GM11168 (cell line): ENCODE measurements around the gene NDFIP2.
"Not testable (repeated sequence)": the region's sequence is repeated elsewhere in the genome, so short reads cannot be mapped to it uniquely, and the experiment has no call there.

ENCODE experiments used
- in situ Hi-C: fragments of 300-500 bp; cut with MboI; formaldehyde crosslinking; loops from one replicate; pipeline ENCODE4 v1.12.0; 2022; ENCODE audit warnings: low sequenced_read_pairs; ENCODE audit not compliant: unreplicated experiment

NDFIP2 gene

DNA sequence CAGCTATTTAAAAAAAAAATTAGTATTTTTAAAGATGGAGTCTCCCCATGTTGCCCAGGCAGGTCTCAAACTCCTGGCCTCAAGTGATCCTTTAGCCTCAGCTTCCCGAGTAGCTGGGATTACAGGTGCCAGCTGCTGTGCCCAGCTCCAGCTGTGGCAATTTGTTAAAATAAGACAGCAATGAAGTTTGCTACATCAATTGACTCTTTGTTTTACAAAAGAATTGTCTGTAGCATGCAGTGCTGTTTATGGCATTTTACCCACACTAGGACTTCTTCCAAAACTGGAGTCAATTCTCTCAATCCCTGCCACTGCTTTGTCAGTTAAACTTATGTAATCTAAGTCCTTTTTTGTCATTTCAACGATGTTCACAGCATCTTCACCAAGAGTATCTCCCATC lies 49.3 kb downstream of the NDFIP2 start:
- in situ Hi-C loops: no loop called here

DNA sequence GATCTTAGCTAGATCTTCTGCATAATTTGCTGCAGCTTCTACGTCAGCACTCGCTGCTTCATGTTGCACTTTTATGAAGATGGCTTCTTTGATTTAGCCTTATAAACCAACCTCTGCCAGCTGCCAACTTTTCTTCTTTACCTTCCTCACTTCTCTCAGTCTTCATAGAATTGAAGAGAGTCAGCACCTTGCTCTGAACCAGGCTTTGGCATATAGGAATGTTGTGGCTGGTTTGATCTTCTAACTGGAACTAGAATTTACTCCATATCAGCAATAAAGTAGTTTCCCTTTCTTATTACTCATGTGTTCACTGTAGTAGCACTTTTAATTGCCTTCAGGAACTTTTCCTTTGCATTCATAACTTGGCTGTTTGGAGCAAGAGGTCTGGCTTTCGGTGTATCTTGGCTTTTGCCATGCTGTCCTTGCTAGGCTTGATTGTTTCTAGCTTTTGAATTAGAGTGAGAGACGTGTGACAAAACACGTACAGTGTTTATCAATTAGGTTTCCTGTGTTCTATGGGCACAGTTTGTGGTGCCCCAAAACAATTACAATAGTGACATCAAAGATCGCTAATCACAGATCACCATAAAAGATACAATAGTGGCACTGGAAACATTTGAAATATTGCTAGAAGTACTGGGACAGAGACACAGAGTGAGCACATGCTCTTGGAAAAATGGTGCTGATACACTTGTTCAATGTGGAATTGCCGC lies 50.7 kb downstream of the NDFIP2 start:
- in situ Hi-C loops: no loop called here

DNA sequence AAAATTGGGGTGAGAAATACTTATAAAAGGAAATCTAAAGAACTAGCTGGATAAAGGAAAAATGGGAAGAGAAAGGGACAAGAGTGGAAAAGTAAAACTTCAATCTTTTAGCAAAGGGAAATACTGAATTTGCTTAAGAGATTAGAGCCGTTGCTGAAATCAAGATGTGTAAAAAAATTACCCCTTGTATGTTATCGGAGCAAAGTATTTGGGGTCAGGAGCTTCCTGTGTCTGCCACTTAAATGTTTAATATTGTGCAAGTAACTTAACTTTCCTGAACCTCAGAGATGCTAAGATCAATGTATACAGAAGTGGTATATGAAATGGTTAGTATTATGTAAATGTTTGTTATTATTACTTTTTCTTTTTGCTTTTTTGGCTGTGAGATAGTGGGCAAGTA lies 51.6 kb downstream of the NDFIP2 start:
- in situ Hi-C loops: no loop called here

DNA sequence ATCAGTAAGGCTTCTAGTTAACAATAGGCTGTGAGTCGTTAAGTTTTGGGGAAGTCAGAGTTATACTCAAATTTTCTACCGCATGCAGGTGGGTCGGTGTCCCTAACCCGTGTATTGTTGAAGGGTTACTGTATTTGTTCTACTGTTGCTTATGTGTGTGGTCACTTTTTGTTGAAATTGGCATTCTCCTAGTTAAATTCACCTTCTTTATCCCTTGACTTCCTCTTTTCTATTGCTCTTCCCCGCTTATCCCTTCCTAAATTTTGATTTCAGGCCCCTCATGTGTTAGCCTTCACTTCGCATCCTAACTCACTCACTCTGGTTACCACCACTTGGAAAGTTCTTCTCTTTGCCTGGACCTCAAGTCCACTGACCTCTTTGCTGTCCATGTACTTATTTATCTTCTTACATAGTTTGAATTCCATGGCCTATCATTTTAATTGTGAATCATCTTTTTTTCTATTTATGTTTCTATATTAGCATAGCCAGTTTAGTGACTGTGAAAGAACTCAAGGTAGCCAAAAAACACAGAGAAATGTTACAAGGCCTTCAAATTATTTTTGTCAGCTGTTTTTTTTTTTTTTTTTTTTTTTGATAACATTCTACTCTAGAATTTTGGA lies 52.9 kb downstream of the NDFIP2 start:
- in situ Hi-C loops: no loop called here

DNA sequence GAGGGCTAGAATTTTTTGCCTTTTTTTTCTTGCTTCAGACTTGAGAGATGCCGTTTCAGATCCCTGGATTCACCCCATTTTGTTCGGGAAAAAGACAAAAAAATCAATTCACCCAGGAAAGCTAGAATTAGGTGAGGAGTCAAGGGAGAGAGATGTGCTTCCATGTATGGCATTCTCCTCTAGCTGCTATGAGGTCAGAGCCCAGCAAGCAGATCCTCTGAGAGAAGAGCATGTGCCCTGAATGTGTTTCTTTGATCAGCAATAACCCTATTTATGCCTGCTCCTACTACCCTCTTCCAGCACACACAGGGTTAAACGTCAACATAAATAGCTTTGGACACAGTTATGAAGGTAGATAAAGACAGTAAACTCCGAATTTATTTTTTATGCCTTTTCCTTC lies 53.6 kb downstream of the NDFIP2 start:
- in situ Hi-C loops: no loop called here

DNA sequence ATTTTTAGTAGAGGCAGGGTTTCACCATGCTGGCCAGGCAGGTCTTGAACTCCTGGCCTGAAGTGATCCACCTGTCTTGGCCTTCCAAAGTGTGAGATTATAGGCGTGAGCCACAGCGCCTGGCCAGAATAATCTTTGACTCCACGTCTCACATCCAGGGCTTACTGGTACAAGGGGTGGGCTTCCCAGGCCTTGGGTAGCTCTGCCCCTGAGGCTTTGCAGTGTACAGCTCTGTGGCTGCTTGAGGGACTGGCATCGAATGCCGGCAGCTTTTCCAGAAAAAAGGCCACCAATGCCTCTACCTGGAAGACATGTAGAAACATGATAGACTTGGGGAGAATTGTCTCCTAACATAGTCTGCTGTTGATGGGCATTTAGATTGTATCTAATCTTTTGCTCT lies 57.8 kb downstream of the NDFIP2 start:
- in situ Hi-C loops: no loop called here

DNA sequence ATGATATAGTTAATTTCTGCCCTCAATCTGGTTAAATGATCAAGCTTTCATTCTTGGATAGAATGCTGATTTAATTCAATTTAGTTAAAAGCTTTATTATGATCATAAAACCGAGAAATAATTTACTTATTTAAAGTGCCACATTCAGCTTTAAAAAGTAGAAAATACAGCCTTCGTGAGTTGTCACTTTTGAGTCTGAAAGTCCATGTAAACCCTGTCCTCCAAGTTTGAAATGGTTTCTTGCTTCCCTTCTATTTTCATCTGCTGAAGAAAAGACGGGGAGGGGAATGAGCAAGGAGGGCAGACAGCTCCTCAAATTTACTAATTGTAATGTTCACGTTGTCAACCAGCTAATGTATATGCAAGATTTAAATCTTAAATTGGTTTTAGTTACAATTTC lies 59.5 kb downstream of the NDFIP2 start:
- in situ Hi-C loops: loop anchor here (5.0 kb wide), 1 partner anchor 118 kb away; no protein-coding TSS in a partner anchor

DNA sequence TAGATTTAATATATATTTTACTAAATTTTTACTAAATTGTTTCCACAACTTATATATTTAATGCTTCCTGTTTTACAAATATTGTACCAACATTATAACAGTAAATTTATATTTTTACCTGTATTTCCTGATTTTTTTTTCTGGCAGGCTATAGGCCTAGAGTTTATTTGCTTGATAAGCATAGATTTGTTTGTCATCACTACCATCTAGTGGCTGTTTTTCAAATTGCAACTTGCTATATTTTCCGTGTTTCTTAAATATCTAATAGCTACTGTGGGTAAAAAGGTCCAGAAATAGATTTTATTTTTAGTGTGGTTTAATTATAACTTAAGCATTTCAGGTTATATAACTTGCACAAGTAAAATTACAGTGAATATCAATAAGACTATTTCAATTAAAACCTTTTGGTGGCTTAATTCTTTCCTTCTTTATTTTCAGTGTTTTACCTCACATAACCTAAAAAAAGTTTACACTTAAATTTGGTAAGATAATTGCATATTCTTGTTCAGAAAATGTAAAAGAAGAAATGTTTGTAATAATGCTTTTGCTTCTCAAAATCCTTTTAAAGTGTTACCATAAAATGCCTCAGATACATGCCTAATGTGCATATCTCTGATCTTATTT lies 60.6 kb downstream of the NDFIP2 start:
- in situ Hi-C loops: loop anchor here (5.0 kb wide), 1 partner anchor 119 kb away; no protein-coding TSS in a partner anchor

DNA sequence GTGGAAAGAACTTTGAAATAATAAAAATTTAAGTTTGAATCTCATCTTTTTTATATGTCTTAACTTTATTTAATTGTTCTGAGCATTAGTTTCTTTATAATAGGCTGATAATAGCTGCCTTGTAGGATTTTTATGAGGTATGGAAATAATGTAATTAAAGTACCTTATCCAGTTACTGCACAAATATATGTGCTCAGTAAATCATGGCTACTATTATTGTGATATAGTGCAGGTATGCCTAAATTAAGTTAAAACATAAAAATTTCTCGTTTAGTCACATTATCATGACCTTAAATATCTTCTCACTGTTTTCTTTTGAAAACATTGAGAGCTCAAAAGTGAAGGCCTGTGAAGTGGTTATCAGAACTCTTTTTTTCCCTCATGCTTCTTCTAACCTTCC lies 62.9 kb downstream of the NDFIP2 start:
- in situ Hi-C loops: loop anchor here (5.0 kb wide), 1 partner anchor 122 kb away; no protein-coding TSS in a partner anchor

DNA sequence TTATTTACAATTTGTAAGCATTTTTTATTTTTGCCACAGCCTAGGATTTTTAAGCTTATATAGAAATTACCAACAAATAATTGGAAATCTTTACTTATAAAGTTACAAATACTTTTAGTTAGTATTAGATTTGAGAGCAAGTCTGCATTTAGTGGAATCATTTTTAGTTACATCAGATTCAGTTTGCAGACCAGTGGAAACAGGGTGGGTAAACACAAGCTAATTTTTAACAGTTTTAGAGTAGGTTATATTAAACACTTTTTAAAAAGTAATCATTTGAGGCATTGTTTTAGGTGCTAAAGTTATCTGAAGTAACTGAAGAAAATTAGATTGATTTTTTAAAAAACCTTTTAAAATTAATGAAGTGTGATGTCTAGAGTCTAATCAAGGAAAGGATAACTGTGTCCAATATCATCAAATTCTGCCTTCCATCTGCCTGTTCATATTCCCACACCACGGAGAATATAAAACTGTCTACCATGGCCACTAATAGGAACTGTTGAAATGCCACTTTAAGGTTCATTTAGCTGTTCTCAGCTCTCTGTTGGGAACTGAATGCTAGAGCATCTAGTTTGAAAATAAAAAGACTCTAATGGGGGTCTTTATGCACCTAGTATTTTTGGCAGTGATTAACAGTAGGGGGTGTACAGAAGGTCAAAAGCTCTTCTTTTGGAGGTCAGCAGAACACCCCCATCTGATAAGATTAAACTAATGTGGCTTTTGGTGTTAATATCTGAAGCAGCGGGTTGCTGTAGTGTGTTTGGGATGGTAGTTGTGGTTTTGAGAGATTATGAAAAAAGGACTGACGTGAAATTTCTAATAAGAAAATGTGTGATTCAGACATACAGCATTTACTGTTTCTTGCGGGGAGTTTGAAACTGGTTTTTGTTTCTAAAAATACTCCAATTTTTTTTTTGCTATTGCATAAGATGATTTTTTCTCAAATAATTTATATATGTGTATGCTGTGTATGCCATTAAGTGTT lies 66.5 kb downstream of the NDFIP2 start:
- in situ Hi-C loops: no loop called here

DNA sequence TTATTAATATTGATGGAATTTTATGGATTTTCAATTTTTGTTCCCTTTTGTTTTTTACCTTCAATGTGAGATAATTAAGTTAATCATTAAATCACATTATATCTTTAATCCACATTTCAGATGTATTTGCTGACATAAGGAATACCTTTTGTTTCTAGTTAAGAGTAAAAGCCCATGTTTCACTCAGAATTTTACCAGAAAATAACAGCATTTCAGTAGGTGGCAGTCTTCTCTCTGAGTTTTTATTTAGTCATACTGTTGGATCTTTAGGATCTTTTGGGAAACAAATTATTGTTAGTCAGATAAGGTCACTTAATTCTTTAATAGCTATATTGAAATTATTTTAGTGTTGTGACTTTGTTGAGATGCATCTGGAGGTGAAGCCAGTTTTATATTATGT lies 67.9 kb downstream of the NDFIP2 start:
- in situ Hi-C loops: no loop called here

DNA sequence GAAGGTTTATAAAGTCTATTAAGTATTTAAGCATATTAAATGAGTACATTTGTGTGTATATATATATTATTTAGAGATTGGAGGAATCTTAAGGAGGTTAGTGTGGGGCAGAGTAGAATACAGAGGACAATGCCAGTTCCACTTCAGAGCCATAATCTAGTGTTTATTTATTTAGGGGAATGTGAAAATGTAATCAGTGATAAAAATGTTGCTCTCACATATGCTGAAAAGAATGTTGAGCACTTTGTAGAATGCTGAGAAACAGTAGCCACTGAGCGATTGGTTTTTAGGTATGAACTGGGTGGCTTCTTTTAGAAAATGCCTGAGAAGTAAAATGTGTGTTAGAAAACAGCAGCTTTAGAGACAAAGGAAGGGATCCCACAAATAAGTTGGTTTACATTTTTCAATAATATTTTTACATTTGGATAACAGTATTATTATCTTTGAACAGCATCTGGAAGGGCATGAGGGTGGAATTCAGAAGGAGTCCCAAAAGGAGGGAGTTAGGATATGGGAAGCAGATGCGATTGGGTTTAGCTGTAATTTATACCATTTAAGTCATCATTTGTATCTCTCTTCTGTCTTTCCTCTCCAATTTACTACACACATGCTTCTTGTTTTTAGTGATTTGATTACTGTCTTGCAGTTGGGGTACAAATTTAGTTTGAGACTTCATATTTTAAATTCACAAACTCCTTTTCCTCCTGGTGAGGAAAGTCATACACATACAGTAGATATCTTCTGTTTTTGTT lies 68.6 kb downstream of the NDFIP2 start:
- in situ Hi-C loops: no loop called here

DNA sequence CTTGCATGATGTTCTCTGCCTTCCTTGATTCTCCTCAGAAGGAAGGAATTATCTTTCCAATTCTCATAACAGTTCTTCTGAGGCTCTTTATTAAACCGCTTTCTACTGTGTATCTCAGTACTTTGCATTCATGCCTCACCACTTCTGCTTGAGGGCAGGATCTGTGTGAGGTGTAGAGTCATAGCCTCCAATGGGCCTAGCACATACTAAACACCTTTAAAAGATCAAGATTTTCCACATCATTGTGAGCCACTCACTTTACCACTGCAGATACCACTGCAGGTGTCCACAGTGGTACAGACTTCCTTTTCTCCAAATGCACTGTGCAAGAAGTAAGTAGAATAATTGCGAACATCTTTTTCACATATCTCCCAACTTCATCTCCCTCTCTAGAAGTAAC lies 76.7 kb downstream of the NDFIP2 start:
- in situ Hi-C loops: no loop called here

DNA sequence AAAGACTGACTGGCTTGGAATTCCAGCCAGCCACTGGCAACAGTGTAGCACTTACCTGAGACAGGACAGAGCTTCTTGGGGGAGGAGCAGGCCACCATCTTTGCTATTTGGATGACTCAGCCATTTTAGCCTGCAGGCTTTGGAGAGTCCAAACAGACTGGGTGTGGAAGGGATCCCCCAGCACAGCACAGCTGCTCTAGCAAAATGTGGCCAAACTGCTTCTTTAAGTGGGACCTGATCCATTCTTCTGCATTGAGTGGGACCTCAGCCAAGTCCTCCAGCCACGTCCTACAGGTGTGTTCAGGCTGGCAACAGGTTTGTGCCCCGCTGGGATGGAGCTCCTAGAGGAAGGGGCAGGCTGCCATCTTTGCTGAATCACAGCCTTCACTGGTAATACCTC lies 80.0 kb downstream of the NDFIP2 start:
- in situ Hi-C loops: no loop called here

DNA sequence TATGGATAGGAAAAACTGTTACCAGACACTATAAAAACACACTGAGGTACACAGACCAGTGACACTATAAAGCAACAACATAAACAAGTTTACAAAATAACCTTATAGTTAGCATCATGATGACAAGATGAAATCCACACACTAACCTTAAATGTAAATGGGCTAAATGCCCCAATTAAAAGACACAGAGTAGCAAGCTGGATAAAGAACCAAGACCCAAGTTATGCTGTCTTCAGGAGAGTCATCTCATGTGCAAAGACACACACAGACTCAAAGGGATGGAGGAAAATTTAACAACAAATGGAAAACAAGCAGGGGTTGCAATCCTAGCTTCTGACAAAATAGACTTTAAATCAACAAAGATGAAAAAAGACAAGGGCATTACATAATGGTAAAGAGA lies 81.6 kb downstream of the NDFIP2 start:
- in situ Hi-C loops: no loop called here

DNA sequence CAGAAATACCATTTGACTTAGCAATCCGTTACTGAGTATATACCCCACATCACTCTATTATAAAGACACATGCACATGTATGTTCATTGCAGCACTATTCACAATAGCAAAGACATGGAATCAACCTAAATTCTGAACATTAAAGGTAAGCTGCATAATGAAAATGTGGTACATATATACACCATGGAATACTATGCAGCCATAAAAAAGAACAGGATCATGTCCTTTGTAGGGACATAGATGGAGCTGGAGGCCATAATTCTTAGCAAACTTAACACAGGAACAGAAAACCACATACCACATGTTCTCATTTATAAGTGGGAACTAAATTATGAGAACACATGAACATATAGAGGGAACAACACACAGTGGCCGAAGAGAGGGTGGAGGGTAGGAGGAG lies 85.2 kb downstream of the NDFIP2 start:
- in situ Hi-C loops: no loop called here

DNA sequence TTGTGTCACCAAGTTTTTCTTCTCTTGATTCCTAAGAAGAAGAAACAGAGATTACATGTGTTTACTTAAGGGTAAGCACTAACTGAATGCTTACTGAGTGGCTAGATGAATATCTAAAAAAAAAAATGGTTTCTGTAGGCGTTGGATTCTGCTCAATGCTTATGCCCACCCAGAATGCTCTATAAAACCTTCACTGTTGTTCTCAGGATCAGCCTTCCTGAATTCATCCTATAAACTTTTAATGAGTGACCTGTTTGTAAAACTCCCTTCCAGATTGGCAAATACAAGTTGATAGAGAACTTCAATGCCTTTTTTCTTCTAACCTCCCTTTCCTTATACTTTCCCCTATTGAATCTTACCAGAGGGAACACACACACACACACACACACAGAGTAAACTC lies 90.2 kb downstream of the NDFIP2 start:
- in situ Hi-C loops: no loop called here

DNA sequence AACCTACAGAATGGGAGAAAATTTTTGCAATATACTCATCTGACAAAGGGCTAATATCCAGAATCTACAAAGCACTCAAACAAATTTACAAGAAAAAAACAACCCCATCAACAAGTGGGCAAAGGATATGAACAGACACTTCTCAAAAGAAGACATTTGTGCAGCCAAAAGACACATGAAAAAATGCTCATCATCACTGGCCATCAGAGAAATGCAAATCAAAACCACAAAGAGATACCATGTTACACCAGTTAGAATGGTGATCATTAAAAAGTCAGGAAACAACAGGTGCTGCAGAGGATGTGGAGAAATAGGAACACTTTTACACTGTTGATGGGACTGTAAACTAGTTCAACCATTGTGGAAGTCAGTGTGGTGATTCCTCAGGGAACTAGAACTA lies 92.9 kb downstream of the NDFIP2 start:
- in situ Hi-C loops: not testable (repeated sequence)

DNA sequence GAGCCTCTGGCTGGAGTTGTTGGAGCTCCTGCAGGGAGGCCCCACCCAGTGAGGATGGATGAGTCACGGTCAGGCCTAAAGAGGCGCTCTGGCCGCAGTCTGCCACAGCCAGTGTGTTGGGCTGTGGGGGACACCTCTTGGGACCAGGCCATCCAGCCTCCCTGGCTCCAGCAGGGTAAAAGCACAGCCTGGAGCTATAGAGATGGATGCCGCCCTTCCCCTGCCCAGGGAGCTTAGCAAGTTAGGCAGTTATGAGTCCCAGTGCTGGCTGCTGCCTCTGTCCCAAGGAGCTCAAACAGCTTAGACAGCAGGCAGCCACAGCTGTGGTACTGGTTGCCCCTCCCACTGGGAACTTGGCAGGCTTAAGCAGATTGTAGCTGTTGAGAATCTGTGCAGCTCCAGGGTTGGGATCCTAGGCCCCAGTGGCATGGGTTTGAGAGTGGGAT lies 100.9 kb downstream of the NDFIP2 start:
- in situ Hi-C loops: no loop called here

DNA sequence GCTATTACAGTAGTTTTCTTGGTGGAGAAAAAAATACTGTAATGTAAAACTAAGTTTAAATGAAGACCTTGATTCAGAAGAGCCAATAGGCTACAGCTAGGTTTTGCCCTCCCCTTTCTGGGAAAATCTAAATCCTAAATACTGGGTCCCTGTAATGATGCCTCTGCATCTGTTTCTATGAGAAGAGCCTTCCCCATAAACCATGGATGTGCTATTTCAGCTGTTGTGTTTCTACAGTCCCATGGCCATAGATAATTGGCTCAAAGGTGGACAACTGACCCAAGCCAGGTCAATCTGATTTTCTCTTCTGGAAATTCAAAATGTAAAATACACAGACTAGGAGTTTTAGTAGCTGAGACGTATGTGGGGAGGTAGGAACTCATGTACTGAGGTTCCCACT lies 101.9 kb downstream of the NDFIP2 start:
- in situ Hi-C loops: no loop called here
